ENCODE results near the gene ANXA11.

- no peak for TF ChIP-seq POLR2AphosphoS5 (IDR thresholded peaks at IDR 0.05; ENCODE audit: borderline replicate concordance, low read depth, low read length)
- TF ChIP-seq EZH2 (IDR thresholded peaks at IDR 0.05) = no peak
Measured at GRCh38 chr10:80204677-80205476, 460 bp downstream of the ANXA11 start.

Measured in SK-N-MC (cell line).